Measurements from ENCODE around the gene TTC6. TPM values are rescaled to one million over a fixed set of nuclear protein-coding genes. Genes with fewer than 3 reads are reported as not detected.

The TTC6 gene
- polyA plus RNA-seq, 4 donors, result 0.22 to 3.4 (median 0.54) TPM

- Histone ChIP-seq H3K36me3 (ENCODE audit: control insufficient read depth in 3 of 3, insufficient read depth in 2 of 3, low read depth in 1 of 3, low read length in 3 of 3) (peaks cover 0 to 17% (median 1%) of the 10 kb centered on the region in 3 donors), H3K27ac (ENCODE audit: low read depth in 1 of 3, low read length in 2 of 3) (peak overlapping the region in 1 of 3 donors; percentile 92), H3K27me3 (ENCODE audit: control insufficient read depth in 3 of 3, insufficient read depth in 3 of 3, low read length in 3 of 3) (peaks cover 0 to 45% (median 44%) of the 10 kb centered on the region in 3 donors), H3K9me3 (ENCODE audit: control insufficient read depth in 2 of 2, insufficient read depth in 1 of 2, low read depth in 1 of 2, low read length in 1 of 2) (no peaks in the 10 kb centered on the region), H3K4me1 (ENCODE audit: control insufficient read depth in 3 of 3, insufficient read depth in 2 of 3, low read depth in 1 of 3, low read length in 2 of 3) (peaks cover 0 to 9% (median 5%) of the 10 kb centered on the region in 3 donors), H3K4me3 (ENCODE audit: low read depth in 1 of 3, low read length in 3 of 3) (peak overlapping the region; percentile 29 to 90 (median 79))
- FAIRE-seq (no peak), DNase-seq (peak in 1 of 2 donors; percentile 65)
- WGBS, 3 donors, result 3 to 13% (median 11%) methylated on average over 14 of the region's 14 CpGs
These were observed 1.8 kb upstream of the TTC6 start for GRCh38 chr14:37593511-37594237.

- Histone ChIP-seq H3K27ac (ENCODE audit: low read depth in 1 of 3, low read length in 2 of 3) (peak overlapping the region; percentile 86 to 98 (median 92)), H3K4me3 (ENCODE audit: low read depth in 1 of 3, low read length in 3 of 3) (peak overlapping the region; percentile 63 to 90 (median 79)), H3K4me1 (ENCODE audit: control insufficient read depth in 3 of 3, insufficient read depth in 2 of 3, low read depth in 1 of 3, low read length in 2 of 3) (peaks cover 0 to 10% (median 9%) of the 10 kb centered on the region in 3 donors), H3K9me3 (ENCODE audit: control insufficient read depth in 2 of 2, insufficient read depth in 1 of 2, low read depth in 1 of 2, low read length in 1 of 2) (no peaks in the 10 kb centered on the region), H3K27me3 (ENCODE audit: control insufficient read depth in 3 of 3, insufficient read depth in 3 of 3, low read length in 3 of 3) (peaks cover 0 to 47% (median 42%) of the 10 kb centered on the region in 3 donors), H3K36me3 (ENCODE audit: control insufficient read depth in 3 of 3, insufficient read depth in 2 of 3, low read depth in 1 of 3, low read length in 3 of 3) (peaks cover 0 to 17% (median 1%) of the 10 kb centered on the region in 3 donors)
- FAIRE-seq (no peak), DNase-seq (peak; percentile 95 to 97)
- 1 to 3% (median 2%) methylated on average over 42 to 56 of the region's 56 CpGs for WGBS, 3 donors
These were observed 1.0 kb upstream of the TTC6 start for GRCh38 chr14:37594238-37594970.

GRCh38 chr14:37595809-37596621 lies 586 bp downstream of the TTC6 start:
- peak; percentile 86 to 94 for DNase-seq
- peak overlapping the region; percentile 97 to 99 (median 98) for H3K27ac ChIP-seq (ENCODE audit: low read depth in 1 of 3, low read length in 2 of 3)
- peaks cover 0 to 21% (median 10%) of the 10 kb centered on the region in 3 donors for H3K4me1 ChIP-seq (ENCODE audit: control insufficient read depth in 3 of 3, insufficient read depth in 2 of 3, low read depth in 1 of 3, low read length in 2 of 3)
- peaks cover 0 to 17% (median 0%) of the 10 kb centered on the region in 3 donors for H3K36me3 ChIP-seq (ENCODE audit: control insufficient read depth in 3 of 3, insufficient read depth in 2 of 3, low read depth in 1 of 3, low read length in 3 of 3)
- FAIRE-seq, result no peak
- no peaks in the 10 kb centered on the region for H3K9me3 ChIP-seq (ENCODE audit: control insufficient read depth in 2 of 2, insufficient read depth in 1 of 2, low read depth in 1 of 2, low read length in 1 of 2)
- H3K27me3 ChIP-seq (ENCODE audit: control insufficient read depth in 3 of 3, insufficient read depth in 3 of 3, low read length in 3 of 3), result peaks cover 0 to 61% (median 53%) of the 10 kb centered on the region in 3 donors
- 2 to 4% (median 3%) methylated on average over 45 to 46 of the region's 46 CpGs for WGBS, 3 donors
- H3K4me3 ChIP-seq (ENCODE audit: low read depth in 1 of 3, low read length in 3 of 3), result peak overlapping the region; percentile 63 to 90 (median 69)

- WGBS, 3 donors, result 23 to 62% (median 51%) methylated on average over 7 of the region's 7 CpGs
- peak overlapping the region in 1 of 3 donors; percentile 69 for H3K4me3 ChIP-seq (ENCODE audit: low read depth in 1 of 3, low read length in 3 of 3)
- H3K4me1 ChIP-seq (ENCODE audit: control insufficient read depth in 3 of 3, insufficient read depth in 2 of 3, low read depth in 1 of 3, low read length in 2 of 3), result peaks cover 0 to 28% (median 10%) of the 10 kb centered on the region in 3 donors
- peaks cover 0 to 9% (median 0%) of the 10 kb centered on the region in 3 donors for H3K36me3 ChIP-seq (ENCODE audit: control insufficient read depth in 3 of 3, insufficient read depth in 2 of 3, low read depth in 1 of 3, low read length in 3 of 3)
- FAIRE-seq (no peak), DNase-seq (peak in 1 of 2 donors; percentile 63)
- H3K9me3 ChIP-seq (ENCODE audit: control insufficient read depth in 2 of 2, insufficient read depth in 1 of 2, low read depth in 1 of 2, low read length in 1 of 2), result no peaks in the 10 kb centered on the region
- H3K27me3 ChIP-seq (ENCODE audit: control insufficient read depth in 3 of 3, insufficient read depth in 3 of 3, low read length in 3 of 3), result peaks cover 0 to 62% (median 60%) of the 10 kb centered on the region in 3 donors
- peak overlapping the region in 1 of 3 donors; percentile 99 for H3K27ac ChIP-seq (ENCODE audit: low read depth in 1 of 3, low read length in 2 of 3)
These were observed 1.5 kb downstream of the TTC6 start for GRCh38 chr14:37596790-37597472.

- DNase-seq (peak in 1 of 2 donors; percentile 84), FAIRE-seq (no peak)
- H3K27me3 ChIP-seq (ENCODE audit: control insufficient read depth in 3 of 3, insufficient read depth in 3 of 3, low read length in 3 of 3), result peaks cover 0 to 65% (median 57%) of the 10 kb centered on the region in 3 donors
- peaks cover 0 to 30% (median 10%) of the 10 kb centered on the region in 3 donors for H3K4me1 ChIP-seq (ENCODE audit: control insufficient read depth in 3 of 3, insufficient read depth in 2 of 3, low read depth in 1 of 3, low read length in 2 of 3)
- H3K27ac ChIP-seq (ENCODE audit: low read depth in 1 of 3, low read length in 2 of 3), result peak overlapping the region in 1 of 3 donors; percentile 99
- peak overlapping the region in 1 of 3 donors; percentile 69 for H3K4me3 ChIP-seq (ENCODE audit: low read depth in 1 of 3, low read length in 3 of 3)
- H3K9me3 ChIP-seq (ENCODE audit: control insufficient read depth in 2 of 2, insufficient read depth in 1 of 2, low read depth in 1 of 2, low read length in 1 of 2), result no peaks in the 10 kb centered on the region
- WGBS, 3 donors, result 27 to 85% (median 61%) methylated on average over 20 of the region's 20 CpGs
- H3K36me3 ChIP-seq (ENCODE audit: control insufficient read depth in 3 of 3, insufficient read depth in 2 of 3, low read depth in 1 of 3, low read length in 3 of 3), result peaks cover 0 to 4% (median 0%) of the 10 kb centered on the region in 3 donors
These were observed 2.1 kb downstream of the TTC6 start for GRCh38 chr14:37597538-37597913.

- Histone ChIP-seq H3K4me1 (ENCODE audit: control insufficient read depth in 3 of 3, insufficient read depth in 2 of 3, low read depth in 1 of 3, low read length in 2 of 3) (peaks cover 0 to 35% (median 10%) of the 10 kb centered on the region in 3 donors), H3K36me3 (ENCODE audit: control insufficient read depth in 3 of 3, insufficient read depth in 2 of 3, low read depth in 1 of 3, low read length in 3 of 3) (no peaks in the 10 kb centered on the region), H3K4me3 (ENCODE audit: low read depth in 1 of 3, low read length in 3 of 3) (peak overlapping the region in 2 of 3 donors; percentile 29 to 69), H3K27me3 (ENCODE audit: control insufficient read depth in 3 of 3, insufficient read depth in 3 of 3, low read length in 3 of 3) (peaks cover 0 to 65% (median 58%) of the 10 kb centered on the region in 3 donors), H3K27ac (ENCODE audit: low read depth in 1 of 3, low read length in 2 of 3) (peak overlapping the region in 1 of 3 donors; percentile 99), H3K9me3 (ENCODE audit: control insufficient read depth in 2 of 2, insufficient read depth in 1 of 2, low read depth in 1 of 2, low read length in 1 of 2) (no peaks in the 10 kb centered on the region)
- DNase-seq (peak in 1 of 2 donors; percentile 92), FAIRE-seq (no peak)
- 14 to 79% (median 56%) methylated on average over 49 to 50 of the region's 50 CpGs for WGBS, 3 donors
These were observed 2.7 kb downstream of the TTC6 start for GRCh38 chr14:37597914-37598746.
